Stimulated activated naive B cell treated with anti-CD40 and anti-IgM and Interleukin-4, amounts not matched to agents 10 μg/mL and 1 μg/mL and 100 μg/mL, for 72 hours (primary cell): ENCODE data around the gene XKR8.
A peak's percentile ranks its signal among the peaks of the same experiment; 100 is the strongest.

Experiments used
- ATAC-seq, 2 donors: fragments of 150-1000 bp; cut with Tn5 transposase; replicated peaks; 2 replicates each; pipeline ENCODE4 v1.10.0; 2021; ENCODE audit warnings: moderate library complexity in 1 of 2
- DNase-seq: peaks from one replicate; pipeline ENCODE4 v3.0.0; 2021
- H3K27ac Mint-ChIP-seq: one replicate; pipeline ENCODE4 v1.8.0; 2022; ENCODE audit warnings: mild to moderate bottlenecking, mixed read lengths
- H3K27me3 Mint-ChIP-seq, 2 donors: one replicate each; pipeline ENCODE4 v1.8.0; 2022; ENCODE audit warnings: mixed read lengths in 2 of 2
- H3K36me3 Mint-ChIP-seq, 2 donors: one replicate each; pipeline ENCODE4 v1.8.0; 2022; ENCODE audit warnings: mixed read lengths in 2 of 2, mild to moderate bottlenecking in 1 of 2
- H3K4me1 Mint-ChIP-seq, 2 donors: one replicate each; pipeline ENCODE4 v1.8.0; 2022; ENCODE audit warnings: mixed read lengths in 2 of 2, mild to moderate bottlenecking in 1 of 2
- H3K4me3 Mint-ChIP-seq, 2 donors: one replicate each; pipeline ENCODE4 v1.8.0; 2022; ENCODE audit warnings: mild to moderate bottlenecking in 2 of 2, mixed read lengths in 2 of 2, moderate library complexity in 1 of 2
- H3K9me3 Mint-ChIP-seq, 2 donors: one replicate each; pipeline ENCODE4 v1.8.0; 2022; ENCODE audit warnings: mixed read lengths in 2 of 2, mild to moderate bottlenecking in 1 of 2

The XKR8 gene

GRCh38 chr1:27959792-27960603 lies at the start of gene XKR8:
Gene XKR8 (plus strand): TSS chr1:27959973. CDS start chr1:27960070, 97 bp downstream.
- H3K27ac Mint-ChIP-seq: peak within 1 kb of the TSS; percentile 77
- peak within 1 kb of the TSS; percentile 86 to 87 for H3K4me3 Mint-ChIP-seq
- ATAC-seq (peak; percentile 99), DNase-seq (peak; percentile 70)
- peaks cover 11 to 25% of the 10 kb centered on the region in 2 donors for H3K4me1 Mint-ChIP-seq
- H3K27me3 Mint-ChIP-seq: peaks cover 4 to 10% of the 10 kb centered on the region in 2 donors
- H3K9me3 Mint-ChIP-seq: no peaks in the 10 kb centered on the region
- H3K36me3 Mint-ChIP-seq: peaks cover 5 to 6% of the 10 kb centered on the region in 2 donors

DNA sequence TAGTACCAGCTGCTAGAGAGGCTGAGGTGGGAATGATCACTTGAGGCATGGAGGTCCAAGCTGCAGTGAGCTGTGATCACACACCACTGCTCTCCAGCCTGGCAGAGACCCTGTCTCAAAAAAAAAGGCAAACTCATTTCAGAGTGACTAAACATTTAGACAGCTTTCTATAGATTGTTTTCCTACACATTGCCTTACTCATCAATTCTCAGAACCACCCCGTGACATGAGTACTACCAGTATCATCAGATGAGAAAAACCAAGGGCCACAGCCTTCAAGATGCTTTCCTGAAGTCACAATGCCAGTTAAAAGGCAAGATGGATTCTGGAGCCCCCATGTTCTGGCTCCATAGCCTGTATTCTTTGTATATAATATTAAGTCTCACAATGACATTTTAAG lies 47.3 kb upstream of the XKR8 start:
- H3K27me3 Mint-ChIP-seq: peaks cover 0 to 2% of the 10 kb centered on the region in 2 donors
- peak overlapping the region; percentile 37 for H3K27ac Mint-ChIP-seq
- no peak overlapping the region for H3K4me3 Mint-ChIP-seq
- DNase-seq (no peak), ATAC-seq (no peak)
- peaks cover 4 to 5% of the 10 kb centered on the region in 2 donors for H3K4me1 Mint-ChIP-seq
- peaks cover 15 to 23% of the 10 kb centered on the region in 2 donors for H3K36me3 Mint-ChIP-seq
- peaks cover 0 to 2% of the 10 kb centered on the region in 2 donors for H3K9me3 Mint-ChIP-seq

DNA sequence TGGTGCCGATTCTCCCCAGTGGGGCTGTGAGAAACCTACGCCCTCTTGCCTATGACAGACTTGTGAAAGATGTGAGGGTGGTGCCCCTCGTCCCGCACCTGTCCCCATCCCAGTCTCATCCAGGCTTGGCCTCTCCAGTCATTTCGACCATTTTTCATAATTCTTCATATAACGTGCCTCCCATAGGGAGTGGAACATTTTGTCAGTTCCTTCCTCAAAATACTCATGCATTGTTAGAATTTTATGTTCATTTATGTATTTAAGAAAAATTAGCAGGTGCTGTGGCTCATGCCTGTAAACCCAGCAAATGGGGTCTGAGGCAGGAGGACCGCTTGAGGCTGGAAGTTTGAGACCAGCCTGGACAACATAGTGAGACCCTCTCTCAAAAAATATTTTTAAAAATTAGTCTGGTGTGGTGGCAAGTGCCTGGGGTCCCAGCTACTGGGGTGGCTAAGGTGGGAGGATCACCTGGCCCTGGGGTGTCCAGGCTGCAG lies 44.6 kb upstream of the XKR8 start:
- Mint-ChIP-seq H3K4me3 (peak overlapping the region; percentile 96 to 97), H3K4me1 (peaks cover 3 to 4% of the 10 kb centered on the region in 2 donors), H3K27ac (peak overlapping the region; percentile 99), H3K36me3 (peaks cover 3 to 14% of the 10 kb centered on the region in 2 donors), H3K9me3 (peaks cover 0 to 2% of the 10 kb centered on the region in 2 donors), H3K27me3 (peaks cover 0 to 12% of the 10 kb centered on the region in 2 donors)
- ATAC-seq (peak in 1 of 2 donors; percentile 0), DNase-seq (no peak)

DNA sequence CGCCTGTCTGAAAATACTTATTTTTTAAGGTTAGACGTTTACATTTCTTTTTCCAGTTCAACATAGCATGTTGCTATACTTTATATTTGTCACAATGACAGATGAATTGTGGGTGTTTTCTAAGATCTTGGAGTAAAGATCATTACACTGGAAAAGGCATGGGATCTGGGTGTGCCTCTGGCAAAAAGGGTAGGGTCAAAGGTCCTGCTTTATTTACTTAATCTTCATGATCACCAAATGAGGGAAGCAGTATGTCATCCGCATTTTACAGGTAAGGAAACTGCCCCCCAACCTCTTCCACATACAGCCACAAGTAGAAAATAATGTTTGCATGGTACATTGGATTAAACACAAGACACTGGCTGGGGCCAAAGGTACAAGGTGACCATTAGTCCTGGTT lies 37.5 kb upstream of the XKR8 start:
- DNase-seq (no peak), ATAC-seq (no peak)
- no peak overlapping the region for H3K27ac Mint-ChIP-seq
- H3K9me3 Mint-ChIP-seq: no peaks in the 10 kb centered on the region
- peaks cover 0 to 12% of the 10 kb centered on the region in 2 donors for H3K27me3 Mint-ChIP-seq
- no peak overlapping the region for H3K4me3 Mint-ChIP-seq
- no peaks in the 10 kb centered on the region for H3K4me1 Mint-ChIP-seq
- H3K36me3 Mint-ChIP-seq: no peaks in the 10 kb centered on the region

GRCh38 chr1:27928216-27928954 lies 31.4 kb upstream of the XKR8 start:
- H3K27me3 Mint-ChIP-seq: peaks cover 4 to 11% of the 10 kb centered on the region in 2 donors
- H3K36me3 Mint-ChIP-seq: no peaks in the 10 kb centered on the region
- peaks cover 3 to 17% of the 10 kb centered on the region in 2 donors for H3K4me1 Mint-ChIP-seq
- H3K4me3 Mint-ChIP-seq: no peak overlapping the region
- ATAC-seq (no peak), DNase-seq (no peak)
- H3K27ac Mint-ChIP-seq: no peak overlapping the region
- no peaks in the 10 kb centered on the region for H3K9me3 Mint-ChIP-seq

GRCh38 chr1:27931184-27931583 lies 28.6 kb upstream of the XKR8 start:
- ATAC-seq (no peak), DNase-seq (no peak)
- H3K4me3 Mint-ChIP-seq: no peak overlapping the region
- no peaks in the 10 kb centered on the region for H3K36me3 Mint-ChIP-seq
- H3K4me1 Mint-ChIP-seq: peaks cover 12 to 31% of the 10 kb centered on the region in 2 donors
- H3K9me3 Mint-ChIP-seq: no peaks in the 10 kb centered on the region
- no peak overlapping the region for H3K27ac Mint-ChIP-seq
- peaks cover 15 to 31% of the 10 kb centered on the region in 2 donors for H3K27me3 Mint-ChIP-seq

GRCh38 chr1:27931759-27932158 lies 28.0 kb upstream of the XKR8 start:
- ATAC-seq (peak; percentile 81 to 82), DNase-seq (no peak)
- Mint-ChIP-seq H3K27me3 (peaks cover 15 to 31% of the 10 kb centered on the region in 2 donors), H3K27ac (no peak overlapping the region), H3K4me1 (peaks cover 12 to 31% of the 10 kb centered on the region in 2 donors), H3K4me3 (no peak overlapping the region), H3K9me3 (no peaks in the 10 kb centered on the region), H3K36me3 (no peaks in the 10 kb centered on the region)

- Mint-ChIP-seq H3K27me3 (peaks cover 15 to 31% of the 10 kb centered on the region in 2 donors), H3K4me1 (peaks cover 12 to 33% of the 10 kb centered on the region in 2 donors), H3K27ac (peak within 1 kb of the TSS; percentile 31), H3K4me3 (peak within 1 kb of the TSS; percentile 1 to 19), H3K36me3 (no peaks in the 10 kb centered on the region), H3K9me3 (no peaks in the 10 kb centered on the region)
- ATAC-seq (peak in 1 of 2 donors; percentile 51), DNase-seq (no peak)
These were observed 24.8 kb upstream of the XKR8 start, which contains the start of gene SMPDL3B for GRCh38 chr1:27934818-27935549. Gene SMPDL3B (plus strand): TSS chr1:27935000. CDS start chr1:27935184, 184 bp downstream.

GRCh38 chr1:27935721-27936120 lies 24.1 kb upstream of the XKR8 start:
- ATAC-seq (no peak), DNase-seq (no peak)
- Mint-ChIP-seq H3K36me3 (no peaks in the 10 kb centered on the region), H3K4me1 (peaks cover 16 to 38% of the 10 kb centered on the region in 2 donors), H3K4me3 (no peak overlapping the region), H3K9me3 (no peaks in the 10 kb centered on the region), H3K27me3 (peaks cover 15 to 31% of the 10 kb centered on the region in 2 donors), H3K27ac (no peak overlapping the region)

GRCh38 chr1:27936370-27936769 lies 23.4 kb upstream of the XKR8 start:
- Mint-ChIP-seq H3K9me3 (no peaks in the 10 kb centered on the region), H3K27me3 (peaks cover 15 to 31% of the 10 kb centered on the region in 2 donors), H3K36me3 (no peaks in the 10 kb centered on the region), H3K4me1 (peaks cover 16 to 35% of the 10 kb centered on the region in 2 donors), H3K4me3 (no peak overlapping the region), H3K27ac (no peak overlapping the region)
- no peak for DNase-seq
- no peak for ATAC-seq

DNA sequence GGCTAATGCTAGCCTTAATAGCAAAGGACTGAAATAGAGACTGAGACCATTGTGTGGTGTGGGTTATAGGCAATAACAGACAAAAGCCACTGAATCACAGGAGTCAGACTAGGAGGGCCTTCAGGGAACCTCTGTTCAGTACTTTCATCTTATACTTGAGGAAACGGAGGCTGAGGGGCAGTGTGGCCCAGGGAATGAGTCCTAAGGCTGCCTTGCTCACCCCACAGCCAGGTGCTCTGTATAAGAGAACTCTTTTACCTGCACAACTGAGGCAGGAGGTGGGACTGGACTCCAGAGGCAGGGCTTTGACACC lies 22.3 kb upstream of the XKR8 start:
- Mint-ChIP-seq H3K27me3 (peaks cover 14 to 25% of the 10 kb centered on the region in 2 donors), H3K27ac (no peak overlapping the region)
- no peak for ATAC-seq

GRCh38 chr1:27938488-27938887 lies 21.3 kb upstream of the XKR8 start:
- H3K4me1 Mint-ChIP-seq: peaks cover 13 to 21% of the 10 kb centered on the region in 2 donors
- peaks cover 11 to 19% of the 10 kb centered on the region in 2 donors for H3K27me3 Mint-ChIP-seq
- DNase-seq (no peak), ATAC-seq (no peak)
- peak overlapping the region; percentile 25 for H3K27ac Mint-ChIP-seq
- H3K9me3 Mint-ChIP-seq: no peaks in the 10 kb centered on the region
- no peak overlapping the region for H3K4me3 Mint-ChIP-seq
- H3K36me3 Mint-ChIP-seq: no peaks in the 10 kb centered on the region

More for the DNA sequence above, 22.3 kb upstream of the XKR8 start:
- Mint-ChIP-seq H3K4me1 (peaks cover 13 to 24% of the 10 kb centered on the region in 2 donors), H3K4me3 (no peak overlapping the region), H3K36me3 (no peaks in the 10 kb centered on the region), H3K9me3 (no peaks in the 10 kb centered on the region)
- DNase-seq: no peak

DNA sequence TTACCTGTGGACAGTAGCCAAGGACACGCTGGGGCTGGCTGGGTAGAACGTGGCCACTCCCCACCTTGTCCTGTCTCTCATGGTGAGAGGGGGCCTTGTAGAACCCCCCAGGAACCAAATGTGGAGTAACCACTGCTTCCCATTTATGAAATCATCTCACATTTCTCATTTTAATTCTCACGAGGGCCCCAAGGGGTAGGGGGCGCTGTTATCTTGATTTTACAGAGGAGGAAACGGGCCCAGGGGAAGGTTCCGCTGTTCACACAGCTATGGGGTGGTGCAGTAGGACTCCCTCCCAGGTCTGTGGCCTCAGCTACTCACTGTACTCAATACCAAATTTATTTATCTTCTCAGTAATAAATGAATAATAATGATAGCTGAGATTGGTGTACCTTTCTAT lies 19.5 kb upstream of the XKR8 start:
- peaks cover 10 to 12% of the 10 kb centered on the region in 2 donors for H3K4me1 Mint-ChIP-seq
- ATAC-seq: peak; percentile 76 to 84
- peak overlapping the region; percentile 65 for H3K27ac Mint-ChIP-seq
- no peaks in the 10 kb centered on the region for H3K36me3 Mint-ChIP-seq
- peaks cover 7 to 9% of the 10 kb centered on the region in 2 donors for H3K27me3 Mint-ChIP-seq
- no peak overlapping the region for H3K4me3 Mint-ChIP-seq
- DNase-seq: peak; percentile 23
- H3K9me3 Mint-ChIP-seq: no peaks in the 10 kb centered on the region
